GM23338 (cell line): Measurements from ENCODE around the gene SLC10A3. TPM values are rescaled to one million over a fixed set of nuclear protein-coding genes. Genes with fewer than 3 reads are reported as not detected.
A peak's percentile ranks its signal among the peaks of the same experiment; 100 is the strongest.

Experiments
- ATAC-seq: fragments of 200-7000 bp; cut with Tn5 transposase; 3 replicates; pipeline ENCODE4 v1.9.1; 2020
- DNase-seq: peaks from one replicate; pipeline ENCODE4 v3.0.0-alpha.2; 2015; ENCODE audit warnings: low spot score
- H2AFZ ChIP-seq: fragments of 200-600 bp; sonication (generic); 2 replicates; pipeline ENCODE4 v1.8.0; 2016; ENCODE audit warnings: antibody characterized with exemption, mild to moderate bottlenecking, moderate library complexity
- H3F3A ChIP-seq: fragments of 200-600 bp; sonication (generic); replicated peaks from 2 replicates; pipeline ENCODE4 v1.8.0; 2017; ENCODE audit warnings: antibody characterized with exemption, mixed run types, low read depth
- H3K27ac ChIP-seq: fragments of 200-600 bp; sonication (generic); 2 replicates; pipeline ENCODE4 v1.6.1; 2016; ENCODE audit warnings: low read depth
- H3K27me3 ChIP-seq: fragments of 200-600 bp; sonication (generic); 2 replicates; pipeline ENCODE4 v1.8.0; 2016; ENCODE audit warnings: mild to moderate bottlenecking, mixed run types, moderate library complexity; ENCODE audit not compliant: insufficient read depth
- H3K36me3 ChIP-seq: fragments of 200-600 bp; sonication (generic); 2 replicates; pipeline ENCODE4 v1.8.0; 2016; ENCODE audit warnings: mild to moderate bottlenecking; ENCODE audit not compliant: insufficient read depth
- H3K4me1 ChIP-seq: fragments of 200-600 bp; sonication (generic); 2 replicates; pipeline ENCODE4 v1.8.0; 2016; ENCODE audit warnings: mild to moderate bottlenecking, moderate library complexity; ENCODE audit not compliant: insufficient read depth
- H3K4me2 ChIP-seq: fragments of 200-600 bp; sonication (generic); 2 replicates; pipeline ENCODE4 v1.7.1; 2017; ENCODE audit warnings: mixed run types
- H3K4me3 ChIP-seq: fragments of 200-600 bp; sonication (generic); 2 replicates; pipeline ENCODE4 v1.6.1; 2016; ENCODE audit warnings: mixed run types
- H3K79me2 ChIP-seq: fragments of 200-600 bp; sonication (generic); replicated peaks from 2 replicates; pipeline ENCODE4 v1.8.0; 2017; ENCODE audit warnings: mild to moderate bottlenecking; ENCODE audit not compliant: insufficient read depth
- H3K9me2 ChIP-seq: fragments of 200-600 bp; sonication (generic); 2 replicates; pipeline ENCODE4 v1.8.0; 2017; ENCODE audit not compliant: insufficient read depth
- H4K20me1 ChIP-seq: fragments of 200-600 bp; sonication (generic); replicated peaks from 2 replicates; pipeline ENCODE4 v1.8.0; 2017; ENCODE audit warnings: mild to moderate bottlenecking; ENCODE audit not compliant: insufficient read depth
- H3K27ac Mint-ChIP-seq: 2 replicates; pipeline ENCODE4 v1.8.0; 2020; ENCODE audit warnings: inconsistent platforms, mild to moderate bottlenecking, moderate library complexity, mixed read lengths
- H3K27me3 Mint-ChIP-seq: 3 replicates; pipeline ENCODE4 v1.8.0; 2022; ENCODE audit warnings: low read depth, mild to moderate bottlenecking, moderate library complexity, mixed read lengths, inconsistent platforms; ENCODE audit not compliant: insufficient read depth, poor library complexity
- H3K36me3 Mint-ChIP-seq: 3 replicates; pipeline ENCODE4 v1.8.0; 2021; ENCODE audit warnings: low read depth, mild to moderate bottlenecking, inconsistent platforms, moderate library complexity, mixed read lengths
- H3K4me1 Mint-ChIP-seq: 3 replicates; pipeline ENCODE4 v1.8.0; 2020; ENCODE audit warnings: mild to moderate bottlenecking, inconsistent platforms, mixed read lengths
- H3K4me3 Mint-ChIP-seq: 3 replicates; pipeline ENCODE4 v1.8.0; 2021; ENCODE audit warnings: moderate library complexity, mild to moderate bottlenecking, inconsistent platforms, mixed read lengths
- H3K9me3 Mint-ChIP-seq: 3 replicates; pipeline ENCODE4 v1.8.0; 2020; ENCODE audit warnings: moderate library complexity, mild to moderate bottlenecking, inconsistent platforms, mixed read lengths
- CREB1 ChIP-seq: fragments of 250-450 bp; sonication (Bioruptor Pico); IDR thresholded peaks from 2 replicates; pipeline ENCODE4 v1.5.0; 2020; ENCODE audit warnings: low read depth, mild to moderate bottlenecking, moderate library complexity
- EZH2 ChIP-seq: fragments of 200-600 bp; sonication (generic); IDR thresholded peaks from one replicate; pipeline ENCODE4 v1.8.0; 2017; ENCODE audit warnings: antibody characterized with exemption, mild to moderate bottlenecking, low read depth; ENCODE audit not compliant: unreplicated experiment
- EZH2phosphoT487 ChIP-seq: fragments of 200-600 bp; sonication (generic); IDR thresholded peaks from one replicate; pipeline ENCODE4 v1.8.1; 2018; ENCODE audit warnings: antibody characterized with exemption; ENCODE audit not compliant: unreplicated experiment
- JUNB ChIP-seq: IDR thresholded peaks from one replicate; pipeline ENCODE4 v1.6.1; 2016; ENCODE audit warnings: antibody characterized with exemption; ENCODE audit not compliant: unreplicated experiment
- NANOG ChIP-seq: IDR thresholded peaks from 2 replicates; pipeline ENCODE4 v1.6.1; 2016; ENCODE audit warnings: antibody characterized with exemption, borderline replicate concordance
- POLR2AphosphoS5 ChIP-seq: IDR thresholded peaks from 2 replicates; pipeline ENCODE4 v1.6.1; 2016; ENCODE audit warnings: antibody characterized with exemption, low read depth
- STAT1 ChIP-seq: IDR thresholded peaks from one replicate; pipeline ENCODE4 v1.6.1; 2016; ENCODE audit warnings: antibody characterized with exemption; ENCODE audit not compliant: unreplicated experiment
- ZNF114 ChIP-seq: fragments of 250-450 bp; sonication (Bioruptor Pico); IDR thresholded peaks from 2 replicates; pipeline ENCODE4 v1.5.0; 2020; ENCODE audit warnings: mild to moderate bottlenecking, moderate library complexity
- ZNF331 ChIP-seq: fragments of 250-450 bp; sonication (Bioruptor Pico); IDR thresholded peaks from 2 replicates; pipeline ENCODE4 v1.5.0; 2020; ENCODE audit warnings: low read depth, mild to moderate bottlenecking, moderate library complexity
- polyA plus RNA-seq: library from polyadenylated mRNA; unstranded; fragments of >200 nt; fragmentation: Nextera tagmentation; extraction: Ambion mirVana; gene quantifications from 2 replicates; pipeline ENCODE4 v1.2.1, GENCODE V29; 2016
- total RNA-seq: library from RNA; depleted of rRNA; stranded (reverse); fragments of >200 nt; shearing (Covaris generic); gene quantifications from 2 replicates; pipeline ENCODE4 v1.2.3, GENCODE V29; 2014
- TF ChIP-seq, protein P1 (sequence below): IDR thresholded peaks from one replicate; pipeline ENCODE4 v1.6.1; 2018; ENCODE audit warnings: antibody characterized with exemption; ENCODE audit not compliant: unreplicated experiment
- TF ChIP-seq, protein P2 (sequence below): fragments of 250-450 bp; sonication (Bioruptor Pico); IDR thresholded peaks from 2 replicates; pipeline ENCODE4 v1.5.0; 2020; ENCODE audit warnings: mild to moderate bottlenecking, moderate library complexity
- TF ChIP-seq, protein P3 (sequence below), 2 experiments: fragments of 200-600 bp in 1 of 2; sonication (generic) in 1 of 2; conservative IDR thresholded peaks; 2 replicates each; pipeline versions ENCODE4 v1.5.1 to v1.6.1; 2016 to 2017; ENCODE audit warnings: antibody characterized with exemption in 2 of 2, low read depth in 2 of 2, mild to moderate bottlenecking in 2 of 2, moderate library complexity in 1 of 2
- TF ChIP-seq, protein P4 (sequence below): IDR thresholded peaks from 2 replicates; pipeline ENCODE4 v1.6.1; 2016; ENCODE audit warnings: antibody characterized with exemption

Gene SLC10A3
- total and polyA plus RNA-seq, 2 experiments from 2014 or later: 7.6 to 17.6 TPM

DNA sequence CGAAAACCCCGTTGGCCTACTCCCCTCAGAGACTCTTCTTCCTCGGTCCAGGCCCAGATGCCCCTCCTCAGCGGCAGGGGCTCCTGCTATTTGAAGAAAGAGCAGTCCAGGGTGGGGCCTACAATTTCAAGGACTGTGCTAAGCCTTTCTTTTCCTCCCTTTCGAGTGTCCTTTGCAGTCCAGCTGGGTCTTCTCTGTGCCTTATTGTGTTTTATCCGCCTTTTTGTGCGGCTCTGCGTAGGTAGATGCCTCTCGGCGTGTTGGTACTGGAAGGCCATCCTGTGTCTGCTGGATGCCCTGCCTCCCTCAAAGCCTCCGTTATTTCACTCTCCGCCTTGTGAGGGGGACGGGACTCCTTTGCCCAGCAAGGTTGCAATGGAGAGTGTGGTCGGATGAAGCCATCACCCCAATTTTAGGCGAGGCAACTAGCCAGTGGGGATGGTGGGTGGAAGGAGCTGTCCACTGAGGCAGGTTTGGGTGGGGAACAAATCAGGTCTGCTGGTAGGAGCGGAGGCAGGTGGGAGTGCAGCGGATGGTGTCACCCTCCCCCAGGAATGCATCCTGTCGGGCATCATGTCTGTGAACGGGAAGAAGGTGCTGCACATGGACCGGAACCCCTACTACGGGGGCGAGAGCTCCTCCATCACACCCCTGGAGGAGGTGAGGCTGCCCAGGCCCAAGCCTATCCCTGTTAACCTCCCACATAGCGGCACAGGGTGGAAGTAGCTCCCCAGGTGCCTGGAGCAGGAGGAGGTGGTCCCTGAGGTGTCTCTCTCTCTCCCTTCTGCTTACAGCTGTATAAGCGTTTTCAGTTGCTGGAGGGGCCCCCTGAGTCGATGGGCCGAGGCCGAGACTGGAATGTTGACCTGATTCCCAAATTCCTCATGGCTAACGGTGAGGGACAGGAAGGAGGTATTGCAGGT, 52.2 kb downstream of the SLC10A3 start:
- H3K9me2 ChIP-seq: no peaks in the 10 kb centered on the region
- TF ChIP-seq, protein P1, sequence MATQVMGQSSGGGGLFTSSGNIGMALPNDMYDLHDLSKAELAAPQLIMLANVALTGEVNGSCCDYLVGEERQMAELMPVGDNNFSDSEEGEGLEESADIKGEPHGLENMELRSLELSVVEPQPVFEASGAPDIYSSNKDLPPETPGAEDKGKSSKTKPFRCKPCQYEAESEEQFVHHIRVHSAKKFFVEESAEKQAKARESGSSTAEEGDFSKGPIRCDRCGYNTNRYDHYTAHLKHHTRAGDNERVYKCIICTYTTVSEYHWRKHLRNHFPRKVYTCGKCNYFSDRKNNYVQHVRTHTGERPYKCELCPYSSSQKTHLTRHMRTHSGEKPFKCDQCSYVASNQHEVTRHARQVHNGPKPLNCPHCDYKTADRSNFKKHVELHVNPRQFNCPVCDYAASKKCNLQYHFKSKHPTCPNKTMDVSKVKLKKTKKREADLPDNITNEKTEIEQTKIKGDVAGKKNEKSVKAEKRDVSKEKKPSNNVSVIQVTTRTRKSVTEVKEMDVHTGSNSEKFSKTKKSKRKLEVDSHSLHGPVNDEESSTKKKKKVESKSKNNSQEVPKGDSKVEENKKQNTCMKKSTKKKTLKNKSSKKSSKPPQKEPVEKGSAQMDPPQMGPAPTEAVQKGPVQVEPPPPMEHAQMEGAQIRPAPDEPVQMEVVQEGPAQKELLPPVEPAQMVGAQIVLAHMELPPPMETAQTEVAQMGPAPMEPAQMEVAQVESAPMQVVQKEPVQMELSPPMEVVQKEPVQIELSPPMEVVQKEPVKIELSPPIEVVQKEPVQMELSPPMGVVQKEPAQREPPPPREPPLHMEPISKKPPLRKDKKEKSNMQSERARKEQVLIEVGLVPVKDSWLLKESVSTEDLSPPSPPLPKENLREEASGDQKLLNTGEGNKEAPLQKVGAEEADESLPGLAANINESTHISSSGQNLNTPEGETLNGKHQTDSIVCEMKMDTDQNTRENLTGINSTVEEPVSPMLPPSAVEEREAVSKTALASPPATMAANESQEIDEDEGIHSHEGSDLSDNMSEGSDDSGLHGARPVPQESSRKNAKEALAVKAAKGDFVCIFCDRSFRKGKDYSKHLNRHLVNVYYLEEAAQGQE: no peak
- TF ChIP-seq, protein P2, sequence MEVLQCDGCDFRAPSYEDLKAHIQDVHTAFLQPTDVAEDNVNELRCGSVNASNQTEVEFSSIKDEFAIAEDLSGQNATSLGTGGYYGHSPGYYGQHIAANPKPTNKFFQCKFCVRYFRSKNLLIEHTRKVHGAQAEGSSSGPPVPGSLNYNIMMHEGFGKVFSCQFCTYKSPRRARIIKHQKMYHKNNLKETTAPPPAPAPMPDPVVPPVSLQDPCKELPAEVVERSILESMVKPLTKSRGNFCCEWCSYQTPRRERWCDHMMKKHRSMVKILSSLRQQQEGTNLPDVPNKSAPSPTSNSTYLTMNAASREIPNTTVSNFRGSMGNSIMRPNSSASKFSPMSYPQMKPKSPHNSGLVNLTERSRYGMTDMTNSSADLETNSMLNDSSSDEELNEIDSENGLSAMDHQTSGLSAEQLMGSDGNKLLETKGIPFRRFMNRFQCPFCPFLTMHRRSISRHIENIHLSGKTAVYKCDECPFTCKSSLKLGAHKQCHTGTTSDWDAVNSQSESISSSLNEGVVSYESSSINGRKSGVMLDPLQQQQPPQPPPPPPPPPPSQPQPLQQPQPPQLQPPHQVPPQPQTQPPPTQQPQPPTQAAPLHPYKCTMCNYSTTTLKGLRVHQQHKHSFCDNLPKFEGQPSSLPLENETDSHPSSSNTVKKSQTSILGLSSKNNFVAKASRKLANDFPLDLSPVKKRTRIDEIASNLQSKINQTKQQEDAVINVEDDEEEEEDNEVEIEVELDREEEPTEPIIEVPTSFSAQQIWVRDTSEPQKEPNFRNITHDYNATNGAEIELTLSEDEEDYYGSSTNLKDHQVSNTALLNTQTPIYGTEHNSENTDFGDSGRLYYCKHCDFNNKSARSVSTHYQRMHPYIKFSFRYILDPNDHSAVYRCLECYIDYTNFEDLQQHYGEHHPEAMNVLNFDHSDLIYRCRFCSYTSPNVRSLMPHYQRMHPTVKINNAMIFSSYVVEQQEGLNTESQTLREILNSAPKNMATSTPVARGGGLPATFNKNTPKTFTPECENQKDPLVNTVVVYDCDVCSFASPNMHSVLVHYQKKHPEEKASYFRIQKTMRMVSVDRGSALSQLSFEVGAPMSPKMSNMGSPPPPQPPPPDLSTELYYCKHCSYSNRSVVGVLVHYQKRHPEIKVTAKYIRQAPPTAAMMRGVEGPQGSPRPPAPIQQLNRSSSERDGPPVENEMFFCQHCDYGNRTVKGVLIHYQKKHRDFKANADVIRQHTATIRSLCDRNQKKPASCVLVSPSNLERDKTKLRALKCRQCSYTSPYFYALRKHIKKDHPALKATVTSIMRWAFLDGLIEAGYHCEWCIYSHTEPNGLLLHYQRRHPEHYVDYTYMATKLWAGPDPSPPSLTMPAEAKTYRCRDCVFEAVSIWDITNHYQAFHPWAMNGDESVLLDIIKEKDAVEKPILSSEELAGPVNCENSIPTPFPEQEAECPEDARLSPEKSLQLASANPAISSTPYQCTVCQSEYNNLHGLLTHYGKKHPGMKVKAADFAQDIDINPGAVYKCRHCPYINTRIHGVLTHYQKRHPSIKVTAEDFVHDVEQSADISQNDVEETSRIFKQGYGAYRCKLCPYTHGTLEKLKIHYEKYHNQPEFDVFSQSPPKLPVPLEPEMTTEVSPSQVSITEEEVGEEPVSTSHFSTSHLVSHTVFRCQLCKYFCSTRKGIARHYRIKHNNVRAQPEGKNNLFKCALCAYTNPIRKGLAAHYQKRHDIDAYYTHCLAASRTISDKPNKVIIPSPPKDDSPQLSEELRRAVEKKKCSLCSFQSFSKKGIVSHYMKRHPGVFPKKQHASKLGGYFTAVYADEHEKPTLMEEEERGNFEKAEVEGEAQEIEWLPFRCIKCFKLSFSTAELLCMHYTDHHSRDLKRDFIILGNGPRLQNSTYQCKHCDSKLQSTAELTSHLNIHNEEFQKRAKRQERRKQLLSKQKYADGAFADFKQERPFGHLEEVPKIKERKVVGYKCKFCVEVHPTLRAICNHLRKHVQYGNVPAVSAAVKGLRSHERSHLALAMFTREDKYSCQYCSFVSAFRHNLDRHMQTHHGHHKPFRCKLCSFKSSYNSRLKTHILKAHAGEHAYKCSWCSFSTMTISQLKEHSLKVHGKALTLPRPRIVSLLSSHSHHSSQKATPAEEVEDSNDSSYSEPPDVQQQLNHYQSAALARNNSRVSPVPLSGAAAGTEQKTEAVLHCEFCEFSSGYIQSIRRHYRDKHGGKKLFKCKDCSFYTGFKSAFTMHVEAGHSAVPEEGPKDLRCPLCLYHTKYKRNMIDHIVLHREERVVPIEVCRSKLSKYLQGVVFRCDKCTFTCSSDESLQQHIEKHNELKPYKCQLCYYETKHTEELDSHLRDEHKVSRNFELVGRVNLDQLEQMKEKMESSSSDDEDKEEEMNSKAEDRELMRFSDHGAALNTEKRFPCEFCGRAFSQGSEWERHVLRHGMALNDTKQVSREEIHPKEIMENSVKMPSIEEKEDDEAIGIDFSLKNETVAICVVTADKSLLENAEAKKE (CRISPR knock-in tag): no peak
- no peak for TF ChIP-seq STAT1
- no peak for TF ChIP-seq POLR2AphosphoS5
- no peak for TF ChIP-seq EZH2
- TF ChIP-seq, protein P3, sequence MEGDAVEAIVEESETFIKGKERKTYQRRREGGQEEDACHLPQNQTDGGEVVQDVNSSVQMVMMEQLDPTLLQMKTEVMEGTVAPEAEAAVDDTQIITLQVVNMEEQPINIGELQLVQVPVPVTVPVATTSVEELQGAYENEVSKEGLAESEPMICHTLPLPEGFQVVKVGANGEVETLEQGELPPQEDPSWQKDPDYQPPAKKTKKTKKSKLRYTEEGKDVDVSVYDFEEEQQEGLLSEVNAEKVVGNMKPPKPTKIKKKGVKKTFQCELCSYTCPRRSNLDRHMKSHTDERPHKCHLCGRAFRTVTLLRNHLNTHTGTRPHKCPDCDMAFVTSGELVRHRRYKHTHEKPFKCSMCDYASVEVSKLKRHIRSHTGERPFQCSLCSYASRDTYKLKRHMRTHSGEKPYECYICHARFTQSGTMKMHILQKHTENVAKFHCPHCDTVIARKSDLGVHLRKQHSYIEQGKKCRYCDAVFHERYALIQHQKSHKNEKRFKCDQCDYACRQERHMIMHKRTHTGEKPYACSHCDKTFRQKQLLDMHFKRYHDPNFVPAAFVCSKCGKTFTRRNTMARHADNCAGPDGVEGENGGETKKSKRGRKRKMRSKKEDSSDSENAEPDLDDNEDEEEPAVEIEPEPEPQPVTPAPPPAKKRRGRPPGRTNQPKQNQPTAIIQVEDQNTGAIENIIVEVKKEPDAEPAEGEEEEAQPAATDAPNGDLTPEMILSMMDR (conservative IDR thresholded peaks at IDR 0.05; ENCODE audit: low read depth in 2 of 2): no peak
- no peak for TF ChIP-seq JUNB
- no peak for TF ChIP-seq ZNF114 (CRISPR knock-in tag)
- TF ChIP-seq, protein P4, sequence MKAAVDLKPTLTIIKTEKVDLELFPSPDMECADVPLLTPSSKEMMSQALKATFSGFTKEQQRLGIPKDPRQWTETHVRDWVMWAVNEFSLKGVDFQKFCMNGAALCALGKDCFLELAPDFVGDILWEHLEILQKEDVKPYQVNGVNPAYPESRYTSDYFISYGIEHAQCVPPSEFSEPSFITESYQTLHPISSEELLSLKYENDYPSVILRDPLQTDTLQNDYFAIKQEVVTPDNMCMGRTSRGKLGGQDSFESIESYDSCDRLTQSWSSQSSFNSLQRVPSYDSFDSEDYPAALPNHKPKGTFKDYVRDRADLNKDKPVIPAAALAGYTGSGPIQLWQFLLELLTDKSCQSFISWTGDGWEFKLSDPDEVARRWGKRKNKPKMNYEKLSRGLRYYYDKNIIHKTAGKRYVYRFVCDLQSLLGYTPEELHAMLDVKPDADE: no peak
- TF ChIP-seq CREB1 (CRISPR knock-in tag): no peak
- TF ChIP-seq EZH2phosphoT487: no peak
- TF ChIP-seq NANOG: no peak
- no peak for TF ChIP-seq ZNF331 (CRISPR knock-in tag)
- Mint-ChIP-seq H3K27ac (no peak overlapping the region), H3K9me3 (no peaks in the 10 kb centered on the region), H3K27me3 (peaks cover 4% of the 10 kb centered on the region), H3K4me3 (peak overlapping the region; percentile 85), H3K4me1 (peaks cover 16% of the 10 kb centered on the region), H3K36me3 (peaks cover 31% of the 10 kb centered on the region)
- H3K4me2 ChIP-seq: peak overlapping the region; percentile 76
- no peaks in the 10 kb centered on the region for H3F3A ChIP-seq
- no peaks in the 10 kb centered on the region for H3K36me3 ChIP-seq
- peaks cover 13% of the 10 kb centered on the region for H3K79me2 ChIP-seq
- ATAC-seq (no peak), DNase-seq (no peak)
- no peaks in the 10 kb centered on the region for H3K27me3 ChIP-seq
- no peak overlapping the region for H3K27ac ChIP-seq
- H4K20me1 ChIP-seq: no peaks in the 10 kb centered on the region
- peak overlapping the region; percentile 60 for H3K4me3 ChIP-seq
- H3K4me1 ChIP-seq: no peaks in the 10 kb centered on the region
- H2AFZ ChIP-seq: no peak overlapping the region
